AG09319 (cell line): ENCODE results near the gene KRTAP12-4.
"Not testable (repeated sequence)": the region's sequence is repeated elsewhere in the genome, so short reads cannot be mapped to it uniquely, and the experiment has no call there.

Source experiments
- DNase-seq: peaks from one replicate; pipeline ENCODE4 v3.0.0-alpha.2; 2010; ENCODE audit warnings: low read depth; ENCODE audit errors: extremely low read depth
- CTCF ChIP-seq: IDR thresholded peaks from 2 replicates; pipeline ENCODE4 v1.5.1; 2011; ENCODE audit warnings: low read depth, mild to moderate bottlenecking, inconsistent platforms, low read length, moderate library complexity

The KRTAP12-4 gene

GRCh38 chr21:44695184-44695583 is 40.7 kb upstream of the KRTAP12-4 start:
- no peak for TF ChIP-seq CTCF
- DNase-seq = no peak

- TF ChIP-seq CTCF = no peak
- DNase-seq = no peak
Measured at GRCh38 chr21:44694776-44695175, 40.3 kb upstream of the KRTAP12-4 start.

DNA sequence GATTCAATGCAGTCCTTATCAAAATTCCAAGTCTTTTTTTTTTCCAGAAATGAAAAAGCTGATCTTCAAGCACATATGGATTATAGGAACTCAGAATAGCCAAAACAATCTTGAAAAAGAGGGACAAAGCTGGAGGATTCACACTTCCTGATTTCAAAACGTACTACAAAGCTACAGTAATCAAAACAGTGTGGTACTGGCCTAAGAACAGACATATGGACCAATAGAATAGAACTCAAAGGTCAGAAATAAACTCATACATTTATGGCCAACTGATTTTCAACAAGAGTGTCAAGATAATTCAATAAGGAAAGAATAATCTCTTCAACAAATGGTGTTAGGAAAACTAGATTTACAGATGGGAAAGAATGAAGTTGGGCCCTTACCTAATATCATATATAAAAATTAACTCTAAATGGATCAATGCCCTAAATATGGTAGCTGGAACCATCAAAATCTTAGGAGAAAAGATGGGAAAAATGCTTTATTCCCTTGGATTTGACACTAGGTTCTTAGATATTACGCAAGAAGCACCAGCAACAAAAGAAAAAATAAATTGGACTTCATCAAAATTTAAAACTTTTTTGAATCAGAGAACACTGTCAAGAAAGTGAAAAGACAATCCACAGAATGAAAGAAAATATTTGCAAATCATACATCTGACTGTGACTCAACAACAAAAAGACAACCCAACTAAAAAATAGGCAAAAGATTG is 38.5 kb upstream of the KRTAP12-4 start:
- TF ChIP-seq CTCF = no peak
- no peak for DNase-seq

DNA sequence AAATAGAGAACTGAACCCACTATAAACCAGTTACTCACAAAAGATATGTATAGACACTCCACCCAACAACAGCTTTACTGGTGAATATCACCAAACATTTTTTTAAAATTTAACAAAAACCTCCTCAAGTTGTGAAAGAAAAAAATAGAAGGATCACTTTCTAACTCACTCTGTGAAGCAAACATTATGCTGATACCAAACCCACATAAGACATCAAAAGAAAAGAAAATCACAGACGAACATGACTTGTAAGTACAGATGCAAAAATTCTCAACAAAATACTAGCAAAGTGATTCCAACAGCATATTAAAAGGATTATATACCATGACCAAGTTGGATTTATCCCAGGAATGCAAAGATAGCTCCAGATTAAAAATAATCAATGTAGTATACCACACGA is 37.2 kb upstream of the KRTAP12-4 start:
- DNase-seq = no peak
- TF ChIP-seq CTCF = no peak

DNA sequence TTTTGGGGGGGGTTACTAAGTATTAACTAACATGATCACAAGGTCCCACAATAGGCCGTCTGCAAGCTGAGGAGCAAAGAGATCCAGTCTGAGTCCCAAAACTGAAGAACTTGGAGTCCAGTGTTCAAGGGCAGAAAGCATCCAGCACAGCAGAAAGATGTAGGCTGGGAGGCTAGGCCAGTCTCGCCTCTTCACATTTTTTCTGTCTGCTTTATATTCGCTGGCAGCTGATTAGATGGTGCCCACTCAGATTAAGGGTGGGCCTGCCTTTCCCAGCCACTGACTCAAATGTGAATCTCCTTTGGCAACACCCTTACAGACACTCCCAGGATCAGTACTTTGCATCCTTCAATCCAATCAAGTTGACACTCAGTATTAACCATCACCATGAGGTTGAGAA is 35.3 kb upstream of the KRTAP12-4 start:
- not testable (repeated sequence) for DNase-seq

GRCh38 chr21:44687671-44688070 is 33.2 kb upstream of the KRTAP12-4 start:
- no peak for TF ChIP-seq CTCF
- DNase-seq = no peak

- no peak for TF ChIP-seq CTCF
Measured at GRCh38 chr21:44686843-44687561, 32.5 kb upstream of the KRTAP12-4 start.

More at GRCh38 chr21:44686843-44687561, 32.5 kb upstream of the KRTAP12-4 start:
- no peak for DNase-seq
